SKM-1 treated with dmso at 0.1 percent for 144 hours (cell line): ENCODE measurements around the gene PCBP2.
"Not testable (repeated sequence)": the region's sequence is repeated elsewhere in the genome, so short reads cannot be mapped to it uniquely, and the experiment has no call there.

Experiments
- DNase-seq: peaks from one replicate; lab custom pipeline; 2025; ENCODE audit not compliant: unreplicated experiment; lab: John Stamatoyannopoulos, UW

PCBP2 gene

GRCh38 chr12:53451661-53452158 lies at the start of gene PCBP2:
Gene PCBP2 (plus strand): TSS chr12:53452102. CDS start chr12:53454801, 2,699 bp downstream.
- peak; percentile 90 for DNase-seq

DNA sequence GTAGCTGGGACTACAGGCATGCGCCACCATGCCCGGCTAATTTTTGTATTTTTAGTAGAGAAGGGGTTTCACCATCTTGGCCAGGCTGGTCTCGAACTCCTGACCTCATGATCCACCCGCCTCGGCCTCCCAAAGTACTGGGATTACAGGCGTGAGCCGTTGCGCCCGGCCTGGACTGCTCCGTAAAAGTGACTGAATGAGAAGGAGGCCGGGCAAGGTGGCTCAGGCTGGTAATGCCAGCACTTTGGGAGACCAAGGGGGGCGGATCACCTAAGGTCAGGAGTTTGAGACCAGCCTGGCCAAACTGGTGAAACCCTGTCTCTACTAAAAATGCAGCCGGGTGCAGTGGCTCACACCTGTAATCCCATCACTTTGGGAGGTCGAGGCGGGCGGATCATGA lies 49.6 kb upstream of the PCBP2 start:
- DNase-seq, result not testable (repeated sequence)

GRCh38 chr12:53402871-53403270 lies 49.0 kb upstream of the PCBP2 start:
- DNase-seq, result no peak

DNA sequence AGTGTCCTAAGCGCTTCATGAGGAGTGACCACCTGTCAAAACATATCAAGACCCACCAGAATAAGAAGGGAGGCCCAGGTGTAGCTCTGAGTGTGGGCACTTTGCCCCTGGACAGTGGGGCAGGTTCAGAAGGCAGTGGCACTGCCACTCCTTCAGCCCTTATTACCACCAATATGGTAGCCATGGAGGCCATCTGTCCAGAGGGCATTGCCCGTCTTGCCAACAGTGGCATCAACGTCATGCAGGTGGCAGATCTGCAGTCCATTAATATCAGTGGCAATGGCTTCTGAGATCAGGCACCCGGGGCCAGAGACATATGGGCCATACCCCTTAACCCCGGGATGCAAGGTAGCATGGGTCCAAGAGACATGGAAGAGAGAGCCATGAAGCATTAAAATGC lies 41.0 kb upstream of the PCBP2 start:
- DNase-seq, result no peak

GRCh38 chr12:53413485-53414204 lies 38.3 kb upstream of the PCBP2 start:
- DNase-seq, result no peak

- DNase-seq, result no peak
Measured at GRCh38 chr12:53414756-53415417, 37.0 kb upstream of the PCBP2 start.

DNA sequence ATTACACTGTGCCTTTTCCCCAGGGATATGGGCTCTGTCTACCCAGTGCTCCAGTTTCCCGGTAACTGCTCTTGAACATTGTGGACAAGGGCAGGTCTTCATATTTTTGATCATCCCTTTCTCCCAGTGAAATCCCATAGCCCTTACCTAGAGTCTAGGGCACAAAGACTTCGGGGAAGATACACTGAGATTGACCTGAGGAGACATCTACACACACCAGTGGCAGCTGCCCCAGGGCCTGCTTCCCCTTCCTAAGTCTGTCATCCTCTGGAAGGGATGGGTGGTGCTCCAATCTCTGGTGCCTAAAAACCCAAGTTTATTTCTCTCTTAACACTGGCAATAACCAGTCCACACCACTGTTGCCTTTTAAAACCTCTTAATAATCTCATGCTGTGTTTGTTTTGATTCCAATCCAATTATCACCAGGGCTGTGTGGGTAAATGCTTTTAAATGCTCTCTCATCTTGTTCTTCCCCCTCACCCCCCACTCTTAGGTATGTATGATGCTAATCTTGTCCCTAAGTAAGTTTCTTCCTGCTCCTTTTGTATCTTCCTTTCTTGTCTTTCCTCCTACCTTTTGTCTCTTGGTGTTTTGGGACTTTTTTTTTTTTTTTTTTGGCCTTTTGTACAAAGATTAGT lies 36.0 kb upstream of the PCBP2 start:
- not testable (repeated sequence) for DNase-seq

- peak; percentile 34 for DNase-seq
Measured at GRCh38 chr12:53417291-53417816, 34.5 kb upstream of the PCBP2 start.

GRCh38 chr12:53418221-53418620 lies 33.7 kb upstream of the PCBP2 start:
- no peak for DNase-seq

GRCh38 chr12:53419756-53420155 lies 32.1 kb upstream of the PCBP2 start:
- DNase-seq, result no peak

- not testable (repeated sequence) for DNase-seq
Measured at GRCh38 chr12:53422247-53422646, 29.7 kb upstream of the PCBP2 start.

GRCh38 chr12:53423597-53423996 lies 28.3 kb upstream of the PCBP2 start, which contains the start of gene AMHR2:
Gene AMHR2 (plus strand): TSS chr12:53423855. CDS start chr12:53423935, 80 bp downstream.
- no peak for DNase-seq

DNA sequence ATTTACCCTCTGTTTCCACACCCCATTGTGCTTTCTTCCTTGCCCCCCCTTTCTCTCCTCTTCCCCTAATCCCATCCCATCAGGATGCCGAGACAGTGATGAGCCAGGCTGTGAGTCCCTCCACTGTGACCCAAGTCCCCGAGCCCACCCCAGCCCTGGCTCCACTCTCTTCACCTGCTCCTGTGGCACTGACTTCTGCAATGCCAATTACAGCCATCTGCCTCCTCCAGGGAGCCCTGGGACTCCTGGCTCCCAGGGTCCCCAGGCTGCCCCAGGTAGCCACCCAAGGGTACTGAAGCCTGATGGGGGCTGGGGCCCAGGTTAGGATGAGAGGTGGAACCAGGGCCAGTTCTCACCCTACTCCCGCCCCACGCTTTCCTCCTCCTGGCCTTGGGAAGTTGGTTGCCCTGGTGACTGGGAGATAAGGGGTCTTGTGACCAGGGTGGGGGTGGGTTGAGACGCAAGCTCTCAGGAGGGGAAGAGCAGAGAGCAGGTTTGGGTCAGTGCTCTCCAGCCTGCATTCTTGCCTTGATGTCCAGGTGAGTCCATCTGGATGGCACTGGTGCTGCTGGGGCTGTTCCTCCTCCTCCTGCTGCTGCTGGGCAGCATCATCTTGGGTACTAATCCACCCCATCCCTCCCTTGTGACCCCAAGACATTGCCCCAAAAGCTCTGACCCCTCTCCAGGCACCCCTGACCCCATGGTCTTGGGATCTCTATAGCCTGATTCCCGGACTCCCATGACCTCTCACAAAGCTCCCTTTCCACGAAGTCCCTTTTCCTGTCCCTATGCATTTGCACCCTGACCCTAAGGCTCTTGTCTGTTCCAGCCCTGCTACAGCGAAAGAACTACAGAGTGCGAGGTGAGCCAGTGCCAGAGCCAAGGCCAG lies 27.0 kb upstream of the PCBP2 start:
- no peak for DNase-seq

DNA sequence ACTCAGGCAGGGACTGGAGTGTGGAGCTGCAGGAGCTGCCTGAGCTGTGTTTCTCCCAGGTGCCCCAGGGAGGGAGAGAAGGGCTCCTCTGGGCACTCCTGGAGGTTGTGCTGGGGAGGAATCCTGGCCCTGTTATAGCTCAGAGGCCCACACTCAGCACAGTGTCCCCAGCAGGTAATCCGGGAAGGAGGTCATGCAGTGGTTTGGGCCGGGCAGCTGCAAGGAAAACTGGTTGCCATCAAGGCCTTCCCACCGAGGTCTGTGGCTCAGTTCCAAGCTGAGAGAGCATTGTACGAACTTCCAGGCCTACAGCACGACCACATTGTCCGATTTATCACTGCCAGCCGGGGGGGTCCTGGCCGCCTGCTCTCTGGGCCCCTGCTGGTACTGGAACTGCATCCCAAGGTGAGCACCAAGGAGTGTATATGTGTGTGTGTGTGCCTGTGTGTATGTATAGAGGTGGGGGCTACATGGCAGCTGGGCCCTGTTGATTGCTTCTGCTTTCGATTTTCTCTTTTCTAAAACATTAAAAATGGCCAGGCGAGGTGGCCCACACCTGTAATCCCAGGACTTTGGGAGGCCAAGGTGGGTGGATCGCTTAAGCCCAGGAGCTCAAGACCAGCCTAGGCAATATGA lies 26.3 kb upstream of the PCBP2 start:
- no peak for DNase-seq

DNA sequence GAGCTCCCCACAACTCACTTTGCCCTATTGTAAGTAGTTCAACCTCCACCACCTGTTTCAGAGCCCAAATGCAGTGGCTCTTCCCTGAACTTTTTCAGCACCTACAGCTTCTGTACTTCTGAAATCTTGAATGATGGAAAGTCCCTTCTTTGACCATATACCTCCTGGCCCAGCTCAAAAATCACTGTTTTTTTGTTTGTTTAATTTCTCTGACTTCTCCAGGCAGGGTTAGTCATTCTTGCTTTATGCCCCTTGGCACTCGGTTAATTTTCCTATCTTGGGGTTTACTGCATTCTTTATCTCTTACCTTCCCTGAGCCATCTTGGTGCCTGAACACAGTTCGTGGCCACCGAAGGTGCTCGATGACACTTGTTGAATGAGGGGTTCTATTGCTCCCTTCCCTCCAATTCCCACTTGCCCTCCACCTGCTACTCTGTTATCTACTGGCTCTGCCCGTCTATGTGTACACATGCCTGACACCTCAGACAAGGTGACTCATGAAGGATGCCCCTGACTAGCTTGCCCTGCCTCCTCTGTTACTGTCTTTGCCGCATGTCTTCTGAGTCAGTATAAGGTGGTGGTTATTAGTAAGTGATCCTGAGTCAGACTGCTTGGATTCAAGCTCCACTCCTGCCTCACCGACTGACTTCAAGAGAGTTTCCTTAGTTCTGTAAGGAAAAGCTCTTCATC lies 23.9 kb upstream of the PCBP2 start:
- no peak for DNase-seq

DNA sequence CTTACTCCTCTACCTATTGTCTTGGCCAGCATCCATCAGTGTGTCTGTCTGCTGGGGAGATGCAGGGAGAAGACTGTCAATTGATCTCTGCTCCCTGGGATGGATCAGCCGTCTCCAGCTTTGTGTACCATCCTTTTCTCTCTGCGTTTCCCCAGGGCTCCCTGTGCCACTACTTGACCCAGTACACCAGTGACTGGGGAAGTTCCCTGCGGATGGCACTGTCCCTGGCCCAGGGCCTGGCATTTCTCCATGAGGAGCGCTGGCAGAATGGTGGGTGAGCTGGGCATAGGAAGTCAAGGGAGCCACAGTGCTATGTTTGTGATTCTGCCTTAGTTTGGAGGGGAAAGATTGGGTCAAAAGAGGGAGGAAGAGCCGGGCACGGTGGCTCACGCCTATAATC lies 23.2 kb upstream of the PCBP2 start:
- no peak for DNase-seq

DNA sequence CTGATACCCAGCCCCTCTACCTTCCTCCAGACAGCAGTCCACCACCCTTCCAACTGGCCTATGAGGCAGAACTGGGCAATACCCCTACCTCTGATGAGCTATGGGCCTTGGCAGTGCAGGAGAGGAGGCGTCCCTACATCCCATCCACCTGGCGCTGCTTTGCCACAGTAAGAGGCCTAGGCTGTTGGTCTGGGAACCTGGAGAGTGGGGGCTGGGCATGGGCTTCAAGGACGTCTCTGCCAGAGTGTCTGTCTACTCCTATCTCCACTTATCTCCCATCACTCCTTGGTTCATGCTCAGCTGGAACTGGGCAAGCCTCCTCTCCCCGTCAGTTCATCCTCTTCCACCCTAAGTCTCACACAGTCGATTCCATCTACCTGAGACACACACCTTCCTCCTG lies 21.8 kb upstream of the PCBP2 start:
- no peak for DNase-seq

- no peak for DNase-seq
Measured at GRCh38 chr12:53431187-53431586, 20.7 kb upstream of the PCBP2 start.

- DNase-seq, result not testable (repeated sequence)
Measured at GRCh38 chr12:53435326-53435725, 16.6 kb upstream of the PCBP2 start.

DNA sequence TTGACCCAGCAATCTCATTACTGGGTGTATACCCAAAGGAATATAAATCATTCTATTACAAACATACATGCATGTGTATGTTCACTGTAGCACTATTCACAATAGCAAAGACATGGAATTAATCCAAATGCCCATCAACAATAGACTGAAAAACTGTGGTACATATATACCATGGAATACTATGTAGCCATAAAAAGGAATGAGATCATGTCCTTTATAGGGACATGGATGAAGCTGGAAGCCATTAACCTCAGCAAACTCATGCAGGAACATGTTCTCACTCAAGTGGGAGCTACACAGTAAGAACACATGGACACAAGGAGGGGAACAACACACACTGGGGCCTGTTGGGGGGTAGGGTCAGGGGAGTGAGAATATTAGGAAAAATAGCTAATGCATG lies 12.3 kb upstream of the PCBP2 start:
- not testable (repeated sequence) for DNase-seq
